Fibroblast of the aortic adventitia (primary cell): ENCODE data around the gene HNMT. TPM values are rescaled to one million over a fixed set of nuclear protein-coding genes. Genes with fewer than 3 reads are reported as not detected.

ENCODE experiments used
- DNase-seq: peaks from one replicate; pipeline ENCODE4 v3.0.0-alpha.2; 2010; ENCODE audit warnings: low read depth
- H3K4me3 ChIP-seq: 2 replicates; pipeline ENCODE4 v1.5.1; 2011; ENCODE audit warnings: low read depth, mild to moderate bottlenecking, control low read depth, low read length, moderate library complexity
- CTCF ChIP-seq: IDR thresholded peaks from 2 replicates; pipeline ENCODE4 v1.5.1; 2011; ENCODE audit warnings: mild to moderate bottlenecking, low read length, control low read depth, inconsistent platforms; ENCODE audit not compliant: insufficient read depth
- total RNA-seq: library from RNA; depleted of rRNA; stranded (reverse); fragments of >200 nt; gene quantifications from 2 replicates; pipeline ENCODE4 v1.2.3, GENCODE V29; 2012; ENCODE audit warnings: low replicate concordance

Gene HNMT
- total RNA-seq, 1 donor: 32.2 TPM

GRCh38 chr2:137951586-137951985, 12.7 kb upstream of the HNMT start:
- DNase-seq: peak; percentile 40
- no peak for TF ChIP-seq CTCF
- no peak overlapping the region for H3K4me3 ChIP-seq

GRCh38 chr2:137952586-137953129, 11.6 kb upstream of the HNMT start:
- H3K4me3 ChIP-seq: no peak overlapping the region
- no peak for DNase-seq

GRCh38 chr2:137955536-137955935, 8.7 kb upstream of the HNMT start:
- no peak for DNase-seq
- TF ChIP-seq CTCF: no peak
- no peak overlapping the region for H3K4me3 ChIP-seq

More at GRCh38 chr2:137952586-137953129, 11.6 kb upstream of the HNMT start:
- TF ChIP-seq CTCF: no peak

GRCh38 chr2:137957033-137957432, 7.2 kb upstream of the HNMT start:
- peak; percentile 92 for DNase-seq
- TF ChIP-seq CTCF: no peak
- H3K4me3 ChIP-seq: no peak overlapping the region

GRCh38 chr2:137959166-137959565, 5.1 kb upstream of the HNMT start:
- TF ChIP-seq CTCF: no peak
- no peak for DNase-seq
- no peak overlapping the region for H3K4me3 ChIP-seq

- H3K4me3 ChIP-seq: no peak overlapping the region
Measured at GRCh38 chr2:137960223-137960622, 4.0 kb upstream of the HNMT start.

More at GRCh38 chr2:137960223-137960622, 4.0 kb upstream of the HNMT start:
- no peak for TF ChIP-seq CTCF
- no peak for DNase-seq
